Measurements from ENCODE around the gene HRH1. TPM values are rescaled to one million over a fixed set of nuclear protein-coding genes. Genes with fewer than 3 reads are reported as not detected.

Gene HRH1
- total and polyA plus RNA-seq, 2 donors (not counting 3 experiments of a cell fraction or from before 2014, with no cell fraction given): 16.2 to 21.2 TPM

GRCh38 chr3:11156026-11156410 is 1.7 kb downstream of the HRH1 start:
- no peaks in the 10 kb centered on the region for H3K9me3 ChIP-seq (replicated peaks; ENCODE audit: control insufficient read depth, insufficient read depth, low read length)
- H3K4me1 ChIP-seq (ENCODE audit: control insufficient read depth, extremely low read depth, insufficient read depth, low read length): peaks cover 13% of the 10 kb centered on the region
- dilution Hi-C loops (cut with MboI; ENCODE audit: extremely low pct_ligation_motif_present, low sequenced_read_pairs): no loop called here
- peak overlapping the region; percentile 84 for H3K4me2 ChIP-seq (ENCODE audit: insufficient read depth, low read length)
- no peaks in the 10 kb centered on the region for H3K9me1 ChIP-seq (replicated peaks; ENCODE audit: control insufficient read depth, extremely low read depth, insufficient read depth, low read length)
- no TSS peak for BruUV-seq (replicated peaks)
- intact Hi-C loops (cut with micrococcal nuclease): loop anchor here (5.0 kb wide), 1 partner anchor 496 kb away; no protein-coding TSS in a partner anchor
- H3K27me3 ChIP-seq (ENCODE audit: control insufficient read depth in 2 of 2, insufficient read depth in 2 of 2, low read length in 2 of 2): no peaks in the 10 kb centered on the region
- H3K79me2 ChIP-seq (ENCODE audit: control insufficient read depth, insufficient read depth, low read length): peaks cover 32% of the 10 kb centered on the region
- H3K27ac ChIP-seq (ENCODE audit: insufficient read depth, low read depth, low read length): no peak overlapping the region
- no peak overlapping the region for H3K9ac ChIP-seq (replicated peaks; ENCODE audit: extremely low read depth, insufficient read depth, low read length)
- no peak for TF ChIP-seq POLR2AphosphoS5 (IDR thresholded peaks at IDR 0.05; ENCODE audit: insufficient read depth, low read depth, low read length)
- TF ChIP-seq CTCF (IDR thresholded peaks at IDR 0.05; ENCODE audit: extremely low read depth in 1 of 2, insufficient read depth in 1 of 2, low read depth in 1 of 2, low read length in 2 of 2): no peak
- no peak for TF ChIP-seq EZH2 (IDR thresholded peaks at IDR 0.05; ENCODE audit: borderline replicate concordance, low read depth, low read length, severe bottlenecking)
- no peak for TF ChIP-seq JUN (IDR thresholded peaks at IDR 0.05; ENCODE audit: borderline replicate concordance, insufficient read depth, insufficient read length, low read depth)
- TF ChIP-seq FOS (IDR thresholded peaks at IDR 0.05; ENCODE audit: borderline replicate concordance, insufficient read depth, low read length): no peak
- no peak for TF ChIP-seq GATA2 (IDR thresholded peaks at IDR 0.05; ENCODE audit: insufficient read depth, insufficient read length, low read depth, low read length)
- no peak for TF ChIP-seq POLR2A (IDR thresholded peaks at IDR 0.05; ENCODE audit: low read depth, low read length)
- TF ChIP-seq, protein P1, sequence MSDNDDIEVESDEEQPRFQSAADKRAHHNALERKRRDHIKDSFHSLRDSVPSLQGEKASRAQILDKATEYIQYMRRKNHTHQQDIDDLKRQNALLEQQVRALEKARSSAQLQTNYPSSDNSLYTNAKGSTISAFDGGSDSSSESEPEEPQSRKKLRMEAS (IDR thresholded peaks at IDR 0.05; ENCODE audit: insufficient read depth, insufficient read length): no peak
- no peak for TF ChIP-seq MYC (IDR thresholded peaks at IDR 0.05; ENCODE audit: low read depth, low read length)
- H3K36me3 ChIP-seq (ENCODE audit: control insufficient read depth in 2 of 2, extremely low read depth in 1 of 2, insufficient read depth in 2 of 2, low read length in 2 of 2): no peaks in the 10 kb centered on the region
- ChIA-PET CTCF (interaction anchor here (0.5 to 5.6 kb wide), 26 partner anchors 15 to 483 kb away, joined by 3 to 96 read pairs (median 6); partner anchors contain the start of gene ATG7), POLR2A (interaction anchor here (0.9 kb wide), 1 partner anchor 179 kb away, joined by 3 read pairs; no protein-coding TSS in a partner anchor)
- no peak for DNase-seq (ENCODE audit: low read depth, low spot score)
- no peak for FAIRE-seq
- no peaks in the 10 kb centered on the region for H4K20me1 ChIP-seq (replicated peaks; ENCODE audit: control insufficient read depth, extremely low read depth, insufficient read depth, low read length)
- H3K4me3 ChIP-seq (replicated peaks in 1 of 3; ENCODE audit: insufficient read depth in 1 of 3, low read depth in 1 of 3, low read length in 3 of 3): peak overlapping the region in 1 of 3 experiments; percentile 79
- H2AFZ ChIP-seq (ENCODE audit: low read depth, low read length): no peak overlapping the region
